ENCODE results near the gene EPHA5.

- TF ChIP-seq, protein P1, sequence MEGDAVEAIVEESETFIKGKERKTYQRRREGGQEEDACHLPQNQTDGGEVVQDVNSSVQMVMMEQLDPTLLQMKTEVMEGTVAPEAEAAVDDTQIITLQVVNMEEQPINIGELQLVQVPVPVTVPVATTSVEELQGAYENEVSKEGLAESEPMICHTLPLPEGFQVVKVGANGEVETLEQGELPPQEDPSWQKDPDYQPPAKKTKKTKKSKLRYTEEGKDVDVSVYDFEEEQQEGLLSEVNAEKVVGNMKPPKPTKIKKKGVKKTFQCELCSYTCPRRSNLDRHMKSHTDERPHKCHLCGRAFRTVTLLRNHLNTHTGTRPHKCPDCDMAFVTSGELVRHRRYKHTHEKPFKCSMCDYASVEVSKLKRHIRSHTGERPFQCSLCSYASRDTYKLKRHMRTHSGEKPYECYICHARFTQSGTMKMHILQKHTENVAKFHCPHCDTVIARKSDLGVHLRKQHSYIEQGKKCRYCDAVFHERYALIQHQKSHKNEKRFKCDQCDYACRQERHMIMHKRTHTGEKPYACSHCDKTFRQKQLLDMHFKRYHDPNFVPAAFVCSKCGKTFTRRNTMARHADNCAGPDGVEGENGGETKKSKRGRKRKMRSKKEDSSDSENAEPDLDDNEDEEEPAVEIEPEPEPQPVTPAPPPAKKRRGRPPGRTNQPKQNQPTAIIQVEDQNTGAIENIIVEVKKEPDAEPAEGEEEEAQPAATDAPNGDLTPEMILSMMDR (IDR thresholded peaks at IDR 0.05): no peak
- no peak for TF ChIP-seq POLR2A (IDR thresholded peaks at IDR 0.05)
Observed at GRCh38 chr4:65580551-65580950, 89.7 kb downstream of the EPHA5 start.
